HAP-1 (cell line): Measurements from ENCODE around the gene POU2F1.

Experiments
- DNase-seq, 2 experiments: peaks; one replicate each; pipeline ENCODE4 v3.0.0-alpha.2; 2016 to 2020; ENCODE audit warnings: low spot score in 2 of 2
- H3K27me3 ChIP-seq: fragments of 250-450 bp; sonication (Bioruptor Pico); 2 replicates; pipeline ENCODE4 v1.5.1; 2020; ENCODE audit warnings: low read depth, mild to moderate bottlenecking, moderate library complexity
- H3K36me3 ChIP-seq: fragments of 250-450 bp; sonication (Bioruptor Pico); replicated peaks from 2 replicates; pipeline ENCODE4 v1.5.1; 2020; ENCODE audit warnings: mild to moderate bottlenecking
- H3K4me1 ChIP-seq: fragments of 250-450 bp; sonication (Bioruptor Pico); 2 replicates; pipeline ENCODE4 v1.5.1; 2020; ENCODE audit warnings: mild to moderate bottlenecking
- H3K4me3 ChIP-seq: fragments of 250-450 bp; sonication (Bioruptor Pico); 2 replicates; pipeline ENCODE4 v1.5.1; 2020; ENCODE audit warnings: mild to moderate bottlenecking, moderate library complexity
- H3K9me3 ChIP-seq: fragments of 250-450 bp; sonication (Bioruptor Pico); 2 replicates; pipeline ENCODE4 v1.5.1; 2020; ENCODE audit warnings: mild to moderate bottlenecking, moderate library complexity
- in situ Hi-C: fragments of 300-500 bp; cut with MboI; formaldehyde crosslinking; loops from 3 replicates; pipeline ENCODE4 v1.14.3; 2020; ENCODE audit warnings: low sequenced_read_pairs, inconsistent platforms, mixed read lengths

Gene POU2F1

GRCh38 chr1:167472752-167473521, 252.3 kb downstream of the POU2F1 start:
- in situ Hi-C loops, result no loop called here
- peak in 1 of 2 experiments; percentile 6 for DNase-seq
- Histone ChIP-seq H3K4me1 (peaks cover 7% of the 10 kb centered on the region; the same call in 1 of the 2 replicates), H3K36me3 (no peaks in the 10 kb centered on the region), H3K9me3 (no peaks in the 10 kb centered on the region), H3K27me3 (no peaks in the 10 kb centered on the region), H3K4me3 (no peak overlapping the region)

DNA sequence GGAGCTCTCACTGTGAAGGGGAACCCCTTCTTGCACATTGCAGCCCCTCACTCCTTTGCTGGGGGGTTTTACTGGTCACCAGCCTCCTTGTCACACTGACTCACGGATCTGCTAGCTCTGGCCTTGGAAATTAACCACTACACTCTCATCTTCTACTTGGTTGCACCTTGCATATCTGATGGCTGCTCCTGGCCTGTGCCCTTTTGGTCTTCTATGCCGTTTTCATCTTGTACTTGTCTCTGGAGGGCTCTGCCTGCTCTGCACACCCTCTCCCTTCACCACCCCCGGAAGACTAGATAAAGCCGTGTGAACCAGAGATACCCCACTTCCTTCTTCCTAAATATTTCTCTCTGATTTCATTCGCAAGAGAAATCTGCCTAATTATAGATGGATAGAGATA, 253.1 kb downstream of the POU2F1 start:
- DNase-seq, result no peak
- in situ Hi-C loops, result no loop called here
- Histone ChIP-seq H3K4me3 (no peak overlapping the region), H3K36me3 (no peaks in the 10 kb centered on the region), H3K9me3 (no peaks in the 10 kb centered on the region), H3K4me1 (peaks cover 7% of the 10 kb centered on the region; the same call in 1 of the 2 replicates), H3K27me3 (no peaks in the 10 kb centered on the region)

GRCh38 chr1:167474191-167474641, 253.5 kb downstream of the POU2F1 start:
- in situ Hi-C loops, result no loop called here
- peaks cover 7% of the 10 kb centered on the region; the same call in 1 of the 2 replicates for H3K4me1 ChIP-seq
- no peaks in the 10 kb centered on the region for H3K9me3 ChIP-seq
- H3K4me3 ChIP-seq, result no peak overlapping the region
- no peaks in the 10 kb centered on the region for H3K27me3 ChIP-seq
- H3K36me3 ChIP-seq, result no peaks in the 10 kb centered on the region
- DNase-seq, result peak; percentile 34 to 58

GRCh38 chr1:167476061-167476460, 255.4 kb downstream of the POU2F1 start:
- Histone ChIP-seq H3K9me3 (no peaks in the 10 kb centered on the region), H3K27me3 (no peaks in the 10 kb centered on the region), H3K4me1 (peaks cover 7% of the 10 kb centered on the region; the same call in 1 of the 2 replicates), H3K36me3 (no peaks in the 10 kb centered on the region), H3K4me3 (no peak overlapping the region)
- in situ Hi-C loops, result no loop called here
- DNase-seq, result no peak
